GM19239 (cell line): ENCODE measurements around the gene EXOSC6.
"Not testable (repeated sequence)": the region's sequence is repeated elsewhere in the genome, so short reads cannot be mapped to it uniquely, and the experiment has no call there.

Experiments
- DNase-seq: peaks from one replicate; pipeline ENCODE4 v3.0.0; 2011; ENCODE audit warnings: low spot score; ENCODE audit not compliant: insufficient read length
- FAIRE-seq: peaks from 2 replicates; lab custom pipeline; 2011; peaks lifted over from hg19 to GRCh38; lab: Jason Lieb, UNC

EXOSC6 gene

GRCh38 chr16:70257391-70257790, 5.7 kb upstream of the EXOSC6 start:
- FAIRE-seq (no peak), DNase-seq (no peak)

GRCh38 chr16:70255574-70255973, 3.8 kb upstream of the EXOSC6 start:
- FAIRE-seq = no peak
- DNase-seq = no peak

- FAIRE-seq (no peak), DNase-seq (no peak)
Measured at GRCh38 chr16:70254965-70255286, 3.2 kb upstream of the EXOSC6 start.

- FAIRE-seq = no peak
- no peak for DNase-seq
Measured at GRCh38 chr16:70254180-70254964, 2.6 kb upstream of the EXOSC6 start.

- no peak for DNase-seq
Measured at GRCh38 chr16:70253291-70254106, 1.8 kb upstream of the EXOSC6 start.

GRCh38 chr16:70252355-70252988, 732 bp upstream of the EXOSC6 start:
- FAIRE-seq (no peak), DNase-seq (no peak)

More at GRCh38 chr16:70253291-70254106, 1.8 kb upstream of the EXOSC6 start:
- no peak for FAIRE-seq

GRCh38 chr16:70250748-70251628, 752 bp downstream of the EXOSC6 start:
- DNase-seq = peak; percentile 53
- no peak for FAIRE-seq

GRCh38 chr16:70249697-70250096, 2.0 kb downstream of the EXOSC6 start:
- DNase-seq, FAIRE-seq: not testable (repeated sequence)

GRCh38 chr16:70238773-70239172, 13.0 kb downstream of the EXOSC6 start:
- not testable (repeated sequence) for FAIRE-seq, DNase-seq

GRCh38 chr16:70231831-70232230, 19.9 kb downstream of the EXOSC6 start:
- DNase-seq, FAIRE-seq: not testable (repeated sequence)

GRCh38 chr16:70226024-70226423, 25.7 kb downstream of the EXOSC6 start:
- not testable (repeated sequence) for DNase-seq, FAIRE-seq

GRCh38 chr16:70225430-70225829, 26.3 kb downstream of the EXOSC6 start:
- FAIRE-seq, DNase-seq: not testable (repeated sequence)

GRCh38 chr16:70224645-70225044, 27.1 kb downstream of the EXOSC6 start:
- DNase-seq, FAIRE-seq: not testable (repeated sequence)

- not testable (repeated sequence) for FAIRE-seq, DNase-seq
Measured at GRCh38 chr16:70223971-70224513, 27.7 kb downstream of the EXOSC6 start.

GRCh38 chr16:70223216-70223615, 28.5 kb downstream of the EXOSC6 start:
- not testable (repeated sequence) for FAIRE-seq, DNase-seq

GRCh38 chr16:70222574-70222973, 29.2 kb downstream of the EXOSC6 start:
- not testable (repeated sequence) for DNase-seq, FAIRE-seq

GRCh38 chr16:70218586-70218985, 33.2 kb downstream of the EXOSC6 start:
- FAIRE-seq, DNase-seq: not testable (repeated sequence)

- not testable (repeated sequence) for DNase-seq, FAIRE-seq
Measured at GRCh38 chr16:70206382-70206781, 45.4 kb downstream of the EXOSC6 start.

- not testable (repeated sequence) for DNase-seq, FAIRE-seq
Measured at GRCh38 chr16:70204668-70205405, 46.9 kb downstream of the EXOSC6 start.
